Breast epithelium (tissue), 4 donors: ENCODE data around the gene COQ8B. TPM values are rescaled to one million over a fixed set of nuclear protein-coding genes. Genes with fewer than 3 reads are reported as not detected.

Experiments
- DNase-seq, 2 donors: peaks; one replicate each; pipeline ENCODE4 v3.0.0-alpha.2; 2019; ENCODE audit warnings: low spot score in 2 of 2
- H3K27ac ChIP-seq, 2 donors: fragments of 200-600 bp; sonication (generic) in 1 of 2; one replicate each; pipeline ENCODE4 v1.5.1; 2016 to 2019; ENCODE audit warnings: mild to moderate bottlenecking in 1 of 2
- H3K27me3 ChIP-seq, 2 donors: fragments of 200-600 bp; sonication (generic) in 1 of 2; one replicate each; pipeline versions ENCODE4 v1.5.1 to v1.6.0; 2017 to 2019; ENCODE audit warnings: control low read depth in 1 of 2, mild to moderate bottlenecking in 1 of 2
- H3K36me3 ChIP-seq: fragments of 200-600 bp; one replicate; pipeline ENCODE4 v1.5.1; 2019
- H3K4me1 ChIP-seq, 2 donors: fragments of 200-600 bp; sonication (generic); one replicate each; pipeline ENCODE4 v1.5.1; 2016 to 2019; ENCODE audit warnings: control low read depth in 1 of 2
- H3K4me3 ChIP-seq, 3 donors: fragments of 200-600 bp; sonication (generic); 1 replicate in 2 of 3; 2 replicates in 1 of 3; pipeline ENCODE4 v1.5.1; 2016 to 2019; ENCODE audit warnings: mild to moderate bottlenecking in 3 of 3, moderate library complexity in 2 of 3
- H3K9me3 ChIP-seq, 2 donors: fragments of 200-600 bp; sonication (generic) in 1 of 2; one replicate each; pipeline ENCODE4 v1.5.1; 2016 to 2019; ENCODE audit warnings: control low read depth in 1 of 2
- CTCF ChIP-seq, 3 donors: fragments of 450-650 bp; IDR thresholded peaks; one replicate each; pipeline ENCODE4 v1.5.1; 2016 to 2017; ENCODE audit warnings: antibody characterized with exemption in 3 of 3, mild to moderate bottlenecking in 3 of 3, moderate library complexity in 3 of 3
- POLR2A ChIP-seq: fragments of 450-650 bp; IDR thresholded peaks from one replicate; pipeline ENCODE4 v1.6.1; 2016; ENCODE audit warnings: antibody characterized with exemption, mild to moderate bottlenecking, moderate library complexity
- POLR2AphosphoS5 ChIP-seq, 3 donors: sonication (generic); formaldehyde crosslinking; IDR thresholded peaks; one replicate each; pipeline ENCODE4 v1.6.1; 2017; ENCODE audit warnings: antibody characterized with exemption in 3 of 3
- intact Hi-C: fragments of 100-400 bp; cut with DNase I; formaldehyde crosslinking; loops from one replicate; pipeline ENCODE4 v1.15.1; 2023; ENCODE audit warnings: low total_unique reads
- total RNA-seq, 3 donors: library from RNA; depleted of rRNA; stranded (reverse); fragments of >200 nt; gene quantifications; one replicate each; pipeline ENCODE4 v1.1.0, GENCODE V29; 2016

Gene COQ8B
- total RNA-seq, 3 donors from 2014 or later: 28.2 to 50.8 (median 45.7) TPM

- H3K4me3 ChIP-seq: peak overlapping the region in 1 of 3 donors; percentile 45
Measured at GRCh38 chr19:40646743-40647254, 69.9 kb downstream of the COQ8B start.

GRCh38 chr19:40642757-40643305, 73.9 kb downstream of the COQ8B start:
- TF ChIP-seq POLR2AphosphoS5 (IDR thresholded peaks at IDR 0.05): no peak
- TF ChIP-seq POLR2A: no peak
- no peak for TF ChIP-seq CTCF (IDR thresholded peaks at IDR 0.05)
- H3K4me3 ChIP-seq: no peak overlapping the region
- no peaks in the 10 kb centered on the region for H3K27me3 ChIP-seq
- H3K27ac ChIP-seq: no peak overlapping the region
- no peaks in the 10 kb centered on the region for H3K9me3 ChIP-seq
- intact Hi-C loops: no loop called here
- H3K36me3 ChIP-seq: no peaks in the 10 kb centered on the region
- no peaks in the 10 kb centered on the region for H3K4me1 ChIP-seq
- no peak for DNase-seq

More at GRCh38 chr19:40646743-40647254, 69.9 kb downstream of the COQ8B start:
- peak overlapping the region; percentile 83 to 85 for H3K27ac ChIP-seq
- TF ChIP-seq CTCF (IDR thresholded peaks at IDR 0.05) (no peak), POLR2A (no peak), POLR2AphosphoS5 (IDR thresholded peaks at IDR 0.05) (no peak)
- H3K36me3 ChIP-seq: no peaks in the 10 kb centered on the region
- H3K4me1 ChIP-seq: no peaks in the 10 kb centered on the region
- no peaks in the 10 kb centered on the region for H3K9me3 ChIP-seq
- DNase-seq: no peak
- intact Hi-C loops: no loop called here
- no peaks in the 10 kb centered on the region for H3K27me3 ChIP-seq

DNA sequence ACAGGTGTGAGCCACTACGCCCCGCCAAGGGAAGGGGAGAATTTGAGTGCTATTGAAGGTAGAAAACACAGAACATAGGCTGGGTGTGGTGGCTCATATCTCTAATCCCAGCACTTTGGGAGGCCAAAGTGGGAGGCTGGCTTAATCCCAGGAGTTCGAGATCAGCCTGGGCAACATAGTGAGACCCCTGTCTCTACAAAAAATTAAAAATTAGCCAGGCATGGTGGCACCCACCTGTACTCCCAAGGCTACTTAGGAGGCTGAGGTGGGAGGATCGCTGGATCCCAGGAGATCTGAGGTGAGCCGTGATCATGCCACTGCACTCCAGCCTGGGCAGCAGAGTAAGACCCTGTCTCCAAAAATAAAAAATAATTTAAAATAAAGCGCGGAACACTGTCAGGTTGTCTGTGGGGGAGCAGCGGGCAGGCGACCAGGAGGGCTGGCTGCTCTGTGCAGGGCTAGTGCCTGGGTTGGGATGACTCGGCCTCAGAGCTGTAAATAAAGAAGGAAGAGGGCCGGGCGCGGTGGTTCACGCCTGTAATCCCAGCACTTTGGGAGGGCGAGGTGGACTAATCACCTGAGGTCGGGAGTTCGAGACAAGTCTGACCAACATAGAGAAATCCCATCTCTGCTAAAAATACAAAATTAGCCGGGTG, 74.5 kb downstream of the COQ8B start:
- H3K4me3 ChIP-seq: no peak overlapping the region
- H3K4me1 ChIP-seq: no peaks in the 10 kb centered on the region
- no peaks in the 10 kb centered on the region for H3K36me3 ChIP-seq
- no peak for DNase-seq
- no peaks in the 10 kb centered on the region for H3K9me3 ChIP-seq
- intact Hi-C loops: no loop called here
- peak overlapping the region in 1 of 2 donors; percentile 58 for H3K27ac ChIP-seq
- H3K27me3 ChIP-seq: no peaks in the 10 kb centered on the region
- no peak for TF ChIP-seq CTCF (IDR thresholded peaks at IDR 0.05)
- TF ChIP-seq POLR2AphosphoS5 (IDR thresholded peaks at IDR 0.05): no peak
- TF ChIP-seq POLR2A: no peak

Other genes starting within 250 kb of the COQ8B start
- 1 to 10 TPM; 1.3 to 1.6 (median 1.6) TPM for gene SPTBN4, start 249.9 kb downstream of the COQ8B start, total RNA-seq
- 10 to 100 TPM; 25.8 to 42.9 (median 34.1) TPM for gene SHKBP1, start 140.0 kb downstream of the COQ8B start, total RNA-seq
- 100 to 1,000 TPM in 1 of 3 donors, 10 to 100 TPM in 2; 52.7 to 130 (median 89.1) TPM for gene LTBP4, start 115.5 kb downstream of the COQ8B start, total RNA-seq
- 10 to 100 TPM; 24.6 to 34.7 (median 30.9) TPM for gene NUMBL, start 26.2 kb downstream of the COQ8B start, total RNA-seq
- 10 to 100 TPM; 41.8 to 71.6 (median 55.1) TPM for gene ITPKC, start 226 bp upstream of the COQ8B start, total RNA-seq
- gene ACTMAP, start 33.6 kb upstream of the COQ8B start, total RNA-seq: 1 to 10 TPM; 2.6 to 3.2 (median 2.9) TPM
- 10 to 100 TPM; 41.6 to 52.8 (median 52.1) TPM for gene SNRPA, start 34.3 kb upstream of the COQ8B start, total RNA-seq
- gene MIA, start 58.6 kb upstream of the COQ8B start, total RNA-seq: 10 to 100 TPM in 1 of 3 donors, 1 to 10 TPM in 1, not detected in 1; 5.6 to 47.3 TPM
- 10 to 100 TPM; 21.6 to 28.2 (median 22.1) TPM for gene RAB4B, start 61.4 kb upstream of the COQ8B start, total RNA-seq
- 10 to 100 TPM; 78.9 to 90.8 (median 88.5) TPM for gene EGLN2, start 82.3 kb upstream of the COQ8B start, total RNA-seq
- under 1 TPM in 1 of 3 donors, not detected in 2; 0.64 TPM for gene CYP2A6, start 133.6 kb upstream of the COQ8B start, total RNA-seq
- not detected for gene CYP2A7, start 165.3 kb upstream of the COQ8B start, total RNA-seq